ENCODE results near the gene DOCK4. TPM values are rescaled to one million over a fixed set of nuclear protein-coding genes. Genes with fewer than 3 reads are reported as not detected.

Gene DOCK4
- total RNA-seq, 1 experiment from 2014 or later: 20.4 TPM

GRCh38 chr7:111866787-111867186 lies 339.4 kb downstream of the DOCK4 start:
- TF ChIP-seq NR1H2 (CRISPR knock-in tag; IDR thresholded peaks at IDR 0.05): no peak
- no peak for TF ChIP-seq ZNF396 (CRISPR knock-in tag; IDR thresholded peaks at IDR 0.05; ENCODE audit: borderline replicate concordance)
- no peak for TF ChIP-seq ERG (CRISPR knock-in tag; IDR thresholded peaks at IDR 0.05)
- no peak for TF ChIP-seq NFE2L1 (CRISPR knock-in tag; IDR thresholded peaks at IDR 0.05)
- no peak for TF ChIP-seq KAT7 (CRISPR knock-in tag; IDR thresholded peaks at IDR 0.05; ENCODE audit: borderline replicate concordance)
- no peak for TF ChIP-seq SP1 (CRISPR knock-in tag; conservative IDR thresholded peaks at IDR 0.05)
- TF ChIP-seq ZBTB21 (CRISPR knock-in tag; IDR thresholded peaks at IDR 0.05; ENCODE audit: borderline replicate concordance): no peak
- TF ChIP-seq GRHL2 (CRISPR knock-in tag; IDR thresholded peaks at IDR 0.05; ENCODE audit: insufficient replicate concordance, severe bottlenecking): no peak
- TF ChIP-seq ZNF532 (CRISPR knock-in tag; IDR thresholded peaks at IDR 0.05; ENCODE audit: borderline replicate concordance): no peak
- TF ChIP-seq TCF7 (CRISPR knock-in tag; IDR thresholded peaks at IDR 0.05; ENCODE audit: low read depth): no peak
- TF ChIP-seq ESRRA (CRISPR knock-in tag; IDR thresholded peaks at IDR 0.05; ENCODE audit: borderline replicate concordance): no peak
- TF ChIP-seq ETV6 (CRISPR knock-in tag; IDR thresholded peaks at IDR 0.05): no peak
- TF ChIP-seq SMAD3 (CRISPR knock-in tag; IDR thresholded peaks at IDR 0.05; ENCODE audit: borderline replicate concordance): no peak
- TF ChIP-seq JUN (CRISPR knock-in tag; IDR thresholded peaks at IDR 0.05): no peak
- TF ChIP-seq USF2 (CRISPR knock-in tag; IDR thresholded peaks at IDR 0.05): no peak
- no peak for TF ChIP-seq FOXJ3 (CRISPR knock-in tag; IDR thresholded peaks at IDR 0.05; ENCODE audit: borderline replicate concordance)
- CTCF ChIA-PET: no interaction called here
- Mint-ChIP-seq H3K27me3 (ENCODE audit: low read depth) (no peaks in the 10 kb centered on the region), H3K4me1 (peaks cover 20% of the 10 kb centered on the region), H3K4me3 (no peak overlapping the region), H3K36me3 (peaks cover 6% of the 10 kb centered on the region; the same call in 1 of the 2 replicates), H3K27ac (no peak overlapping the region), H3K9me3 (no peaks in the 10 kb centered on the region)
- no peak for DNase-seq (ENCODE audit: low spot score)
- ATAC-seq: no peak
- POLR2A ChIA-PET: no interaction called here

- Mint-ChIP-seq H3K36me3 (peaks cover 12% of the 10 kb centered on the region), H3K4me3 (no peak overlapping the region), H3K27me3 (ENCODE audit: low read depth) (no peaks in the 10 kb centered on the region), H3K9me3 (no peaks in the 10 kb centered on the region), H3K4me1 (peaks cover 15% of the 10 kb centered on the region), H3K27ac (no peak overlapping the region)
- TF ChIP-seq ESRRA (CRISPR knock-in tag; IDR thresholded peaks at IDR 0.05; ENCODE audit: borderline replicate concordance): no peak
- ChIA-PET CTCF (interaction anchor here (0.6 to 2.5 kb wide), 3 partner anchors 10 to 113 kb away, joined by 4 to 10 read pairs (median 6); no protein-coding TSS in a partner anchor), POLR2A (no interaction called here)
- DNase-seq (ENCODE audit: low spot score) (no peak), ATAC-seq (no peak)
Observed at GRCh38 chr7:111865430-111865829, 340.8 kb downstream of the DOCK4 start.

GRCh38 chr7:111864291-111864976 lies 341.8 kb downstream of the DOCK4 start:
- H3K27me3 Mint-ChIP-seq (ENCODE audit: low read depth): no peaks in the 10 kb centered on the region
- ChIA-PET CTCF (interaction anchor here (2.5 kb wide), 1 partner anchor 9 kb away, joined by 10 read pairs; no protein-coding TSS in a partner anchor), POLR2A (no interaction called here)
- H3K9me3 Mint-ChIP-seq: no peaks in the 10 kb centered on the region
- peaks cover 15% of the 10 kb centered on the region for H3K4me1 Mint-ChIP-seq
- no peak overlapping the region for H3K27ac Mint-ChIP-seq
- peaks cover 19% of the 10 kb centered on the region for H3K36me3 Mint-ChIP-seq
- H3K4me3 Mint-ChIP-seq: no peak overlapping the region
- no peak for DNase-seq (ENCODE audit: low spot score)
- ATAC-seq: no peak
- TF ChIP-seq ETV6 (CRISPR knock-in tag; IDR thresholded peaks at IDR 0.05) (no peak), AFF4 (CRISPR knock-in tag; IDR thresholded peaks at IDR 0.05; ENCODE audit: borderline replicate concordance) (no peak), ZNF512 (CRISPR knock-in tag; IDR thresholded peaks at IDR 0.05; ENCODE audit: borderline replicate concordance) (no peak), ZNF219 (CRISPR knock-in tag; IDR thresholded peaks at IDR 0.05; ENCODE audit: borderline replicate concordance) (no peak)
